ENCODE results near the gene KCNF1.

KCNF1 gene

GRCh38 chr2:10911291-10912075 lies at the start of gene KCNF1:
Gene KCNF1, plus strand, starts transcription at chr2:10911934. Its CDS starts 493 bp downstream, at chr2:10912427.
- DNase-seq, result no peak

- DNase-seq, result no peak
Observed at GRCh38 chr2:10862330-10862729, 49.4 kb upstream of the KCNF1 start.

GRCh38 chr2:10863047-10863446 lies 48.7 kb upstream of the KCNF1 start:
- no peak for DNase-seq

GRCh38 chr2:10863837-10864236 lies 47.9 kb upstream of the KCNF1 start:
- DNase-seq, result no peak

- no peak for DNase-seq
Observed at GRCh38 chr2:10864251-10864650, 47.5 kb upstream of the KCNF1 start.

- DNase-seq, result peak; percentile 51
Observed at GRCh38 chr2:10864861-10865636, 46.7 kb upstream of the KCNF1 start.

- DNase-seq, result no peak
Observed at GRCh38 chr2:10865841-10866240, 45.9 kb upstream of the KCNF1 start.

- no peak for DNase-seq
Observed at GRCh38 chr2:10867692-10868420, 43.9 kb upstream of the KCNF1 start.

- DNase-seq, result no peak
Observed at GRCh38 chr2:10868465-10869314, 43.0 kb upstream of the KCNF1 start.

GRCh38 chr2:10871978-10872377 lies 39.8 kb upstream of the KCNF1 start:
- no peak for DNase-seq

GRCh38 chr2:10873171-10873570 lies 38.6 kb upstream of the KCNF1 start:
- DNase-seq, result no peak

GRCh38 chr2:10873790-10874437 lies 37.8 kb upstream of the KCNF1 start:
- peak; percentile 26 for DNase-seq

- no peak for DNase-seq
Observed at GRCh38 chr2:10875126-10875525, 36.6 kb upstream of the KCNF1 start.

- no peak for DNase-seq
Observed at GRCh38 chr2:10876394-10876793, 35.3 kb upstream of the KCNF1 start.

- DNase-seq, result no peak
Observed at GRCh38 chr2:10876963-10877362, 34.8 kb upstream of the KCNF1 start.

GRCh38 chr2:10877651-10878111 lies 34.1 kb upstream of the KCNF1 start:
- no peak for DNase-seq

- DNase-seq, result no peak
Observed at GRCh38 chr2:10878268-10878915, 33.3 kb upstream of the KCNF1 start.

- no peak for DNase-seq
Observed at GRCh38 chr2:10879159-10879558, 32.6 kb upstream of the KCNF1 start.

GRCh38 chr2:10879624-10880585 lies 31.8 kb upstream of the KCNF1 start:
- DNase-seq, result no peak
